ENCODE data around the gene FEZF2.
A peak's percentile ranks its signal among the peaks of the same experiment; 100 is the strongest.

Gene FEZF2

DNA sequence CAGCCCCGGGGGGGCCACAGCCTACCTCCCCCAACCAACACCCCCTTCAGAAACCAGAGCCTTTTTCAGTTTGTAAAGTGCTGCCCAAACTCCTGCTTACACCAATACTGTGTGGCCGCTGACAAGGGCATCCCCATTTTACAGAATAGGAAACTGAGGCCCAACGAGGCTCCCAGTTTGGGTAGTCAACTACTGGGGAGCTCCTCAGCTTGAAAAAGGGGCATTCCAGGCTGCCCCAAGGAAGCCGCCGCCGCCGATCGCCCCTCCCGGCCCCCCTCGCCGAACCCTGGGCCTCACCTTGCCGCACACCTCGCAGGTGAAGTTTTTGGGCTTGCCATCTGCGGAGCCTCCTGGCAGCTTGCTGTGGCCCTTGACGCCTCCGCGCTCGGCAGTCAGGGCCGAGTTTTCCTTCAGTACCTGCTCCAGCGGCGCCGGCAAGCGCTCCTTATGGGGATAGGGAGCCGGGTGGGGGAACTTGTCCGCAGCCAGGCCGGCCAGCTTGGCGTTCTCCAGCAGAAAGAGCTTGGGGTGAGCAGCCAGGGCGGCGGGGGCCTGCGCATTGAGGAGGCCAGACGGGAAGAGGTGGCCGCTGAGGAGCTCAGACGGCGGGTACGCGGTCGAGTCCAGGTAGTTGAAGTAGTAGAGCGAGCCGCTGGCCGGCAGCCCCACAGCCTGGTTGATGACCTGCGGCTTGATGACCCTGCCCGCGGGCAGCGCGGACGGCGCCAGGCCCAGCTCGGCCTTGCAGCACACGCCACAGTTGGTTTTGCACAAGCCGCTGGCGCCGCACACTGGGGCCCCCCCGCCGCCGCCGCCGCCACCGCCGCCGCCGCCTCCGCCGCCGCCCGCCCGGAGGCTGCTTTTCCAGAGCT lies 1.4 kb downstream of the FEZF2 start:
- DNase-seq, result no peak

GRCh38 chr3:62370858-62371719 lies 2.3 kb downstream of the FEZF2 start:
- no peak for DNase-seq

DNA sequence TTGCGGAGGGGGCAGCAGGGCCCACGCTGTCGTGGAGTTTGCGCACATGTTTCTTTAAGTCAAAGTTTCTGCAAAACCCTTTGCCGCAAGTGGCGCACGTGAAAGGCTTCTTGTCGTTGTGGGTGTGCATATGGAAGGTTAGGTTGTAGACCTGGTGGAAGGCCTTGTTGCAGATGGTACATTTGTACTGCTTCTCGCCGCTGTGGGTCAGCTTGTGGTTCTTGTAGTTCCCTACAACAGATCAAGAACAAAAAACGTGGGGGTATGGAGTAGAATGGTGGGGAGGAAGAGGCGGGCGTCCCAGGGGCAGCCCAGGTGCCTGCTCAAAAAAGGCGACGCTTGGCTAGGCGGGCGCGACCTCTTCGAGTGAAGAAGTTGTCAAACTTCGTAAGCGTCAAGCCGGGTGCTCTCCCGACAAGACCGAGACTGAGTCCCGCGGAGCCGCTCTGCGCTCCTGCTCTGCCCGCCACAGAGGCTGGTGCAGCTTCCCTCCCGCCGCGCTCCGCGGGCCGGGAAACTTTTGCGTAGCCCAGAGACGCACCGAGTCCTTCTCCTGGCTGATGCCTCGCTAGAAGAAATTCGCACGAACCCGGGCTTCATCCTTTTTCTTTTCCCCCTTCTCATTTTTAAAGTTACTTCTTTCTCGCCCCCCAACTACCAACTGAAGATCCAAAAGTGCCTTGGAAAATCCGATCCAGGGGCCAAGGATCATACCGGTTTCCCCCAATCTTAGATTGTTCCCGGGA lies 3.1 kb downstream of the FEZF2 start:
- no peak for DNase-seq

DNA sequence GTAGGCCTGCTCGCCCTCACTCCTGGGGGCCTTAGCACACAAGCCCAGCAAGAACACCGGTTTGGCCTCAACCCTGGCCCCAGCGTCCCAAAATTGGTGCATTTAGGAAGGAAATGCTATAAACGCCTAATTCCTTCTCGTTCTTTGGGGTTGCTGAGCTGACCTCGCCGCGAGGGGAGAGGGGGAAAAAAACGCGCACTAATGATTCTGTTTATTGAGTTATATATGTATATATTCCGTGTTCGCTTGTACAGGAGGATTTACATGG lies 3.9 kb downstream of the FEZF2 start:
- DNase-seq, result no peak

DNA sequence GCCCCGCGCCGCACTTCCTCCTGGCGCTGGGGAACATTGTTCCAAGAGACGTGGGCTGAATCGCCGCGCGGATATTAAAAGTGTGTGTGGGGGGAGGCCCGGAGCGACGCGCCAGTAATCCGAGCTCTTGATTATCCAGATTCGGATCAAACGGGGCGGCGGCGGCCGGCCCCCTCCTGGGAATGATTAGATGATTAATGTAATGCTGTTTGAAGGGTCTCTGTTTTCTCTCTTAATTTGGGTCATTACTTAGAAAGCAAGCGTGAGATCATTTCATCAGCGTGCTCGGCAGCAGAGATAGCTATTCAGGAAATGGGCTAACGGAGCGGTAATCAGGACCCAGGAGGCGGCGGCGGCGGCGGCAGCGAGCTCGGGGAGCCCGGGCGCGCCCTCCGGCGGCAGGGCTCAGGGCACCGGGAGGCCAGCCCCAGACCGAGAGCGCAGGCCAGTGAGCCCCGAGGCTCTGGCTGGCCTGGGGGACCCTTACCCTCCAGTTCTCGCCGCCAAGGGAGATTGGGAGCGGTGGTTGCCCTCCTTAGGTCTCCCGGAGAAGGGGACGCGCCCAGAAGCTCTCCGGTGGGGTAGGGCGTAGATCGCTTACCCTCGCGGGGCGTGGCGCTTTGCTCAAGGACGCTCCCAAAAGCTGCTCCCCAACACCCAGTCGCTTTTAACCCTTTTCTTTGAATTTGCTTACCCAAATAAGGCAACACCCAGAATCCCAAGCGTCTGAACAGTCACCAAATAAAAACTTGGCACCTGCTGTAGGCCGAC lies 4.5 kb downstream of the FEZF2 start:
- DNase-seq, result no peak

- no peak for DNase-seq
These were observed 5.1 kb downstream of the FEZF2 start for GRCh38 chr3:62368290-62368704.

GRCh38 chr3:62367763-62368195 lies 5.6 kb downstream of the FEZF2 start:
- DNase-seq, result no peak

DNA sequence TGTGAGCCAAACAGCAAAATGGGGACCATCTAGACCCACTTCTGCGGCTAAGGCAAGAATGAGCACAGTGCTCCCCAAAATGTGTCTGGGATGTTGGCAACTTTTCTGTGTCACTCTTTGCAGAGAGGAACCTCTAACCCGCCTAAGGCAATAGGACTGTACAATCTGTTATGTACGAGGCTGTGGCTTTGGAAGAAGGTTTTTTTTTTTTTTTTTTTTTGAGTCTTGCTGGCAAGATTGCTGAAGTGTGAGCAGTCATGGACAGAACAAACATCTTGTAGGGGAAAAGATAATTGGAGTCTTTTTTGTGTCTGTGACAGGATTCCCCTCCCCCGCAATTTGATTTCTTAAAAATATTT lies 7.2 kb downstream of the FEZF2 start:
- DNase-seq, result peak in 1 of 2 experiments; percentile 5

DNA sequence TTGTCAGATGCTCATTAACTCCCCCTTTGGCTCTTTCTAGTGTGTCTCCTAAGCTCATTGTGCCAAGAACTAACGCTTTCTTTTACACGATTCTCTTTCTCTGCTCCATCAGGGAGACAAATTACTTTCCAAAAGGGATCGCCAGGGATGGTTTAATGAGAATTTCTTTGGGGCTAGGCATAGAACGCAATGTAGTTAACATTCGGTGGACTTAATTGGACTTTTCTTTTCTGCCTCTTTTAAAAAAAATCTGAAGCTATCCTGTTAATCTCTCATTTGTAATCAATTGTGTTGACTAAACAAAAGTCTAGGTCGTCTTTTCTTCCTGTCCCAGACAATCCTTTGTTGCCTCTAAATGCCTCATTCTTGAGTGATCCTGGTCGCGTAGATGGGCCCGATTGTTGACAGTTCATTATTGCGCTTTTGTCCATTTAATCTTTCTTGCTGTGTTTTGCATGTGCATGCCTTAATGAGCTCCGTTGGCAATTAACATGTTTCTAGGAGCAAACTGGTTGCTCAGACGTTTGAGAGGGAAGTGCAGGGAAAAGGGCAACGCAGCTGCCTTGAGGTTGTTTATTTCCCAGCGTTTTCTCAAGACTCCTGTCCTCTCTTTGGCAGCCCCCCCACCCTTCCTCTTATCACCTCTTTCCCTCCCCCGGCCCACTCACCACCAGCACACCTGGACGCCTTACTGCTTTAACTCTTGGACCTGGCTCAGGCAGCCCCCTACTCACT lies 7.8 kb downstream of the FEZF2 start:
- peak in 1 of 2 experiments; percentile 71 for DNase-seq

GRCh38 chr3:62364191-62364590 lies 9.2 kb downstream of the FEZF2 start:
- DNase-seq, result no peak

DNA sequence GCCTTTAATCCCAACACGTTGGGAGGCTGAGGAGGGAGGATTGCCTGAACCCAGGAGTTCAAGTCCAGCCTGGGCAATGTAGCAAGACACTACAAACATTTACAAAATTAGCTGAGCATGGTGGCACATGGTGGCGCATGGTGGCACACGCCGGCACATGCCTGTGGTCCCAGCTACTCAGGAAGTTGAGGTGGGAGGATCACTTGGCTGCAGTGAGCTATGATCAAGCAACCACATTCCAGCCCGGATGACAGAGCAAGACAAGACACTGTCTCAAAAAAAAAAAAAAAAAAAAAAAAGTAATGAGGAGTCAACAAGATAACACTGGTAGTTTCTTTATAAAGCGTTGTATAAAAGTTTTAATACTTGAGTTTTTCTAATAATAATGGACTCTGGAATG lies 10.1 kb downstream of the FEZF2 start:
- no peak for DNase-seq

DNA sequence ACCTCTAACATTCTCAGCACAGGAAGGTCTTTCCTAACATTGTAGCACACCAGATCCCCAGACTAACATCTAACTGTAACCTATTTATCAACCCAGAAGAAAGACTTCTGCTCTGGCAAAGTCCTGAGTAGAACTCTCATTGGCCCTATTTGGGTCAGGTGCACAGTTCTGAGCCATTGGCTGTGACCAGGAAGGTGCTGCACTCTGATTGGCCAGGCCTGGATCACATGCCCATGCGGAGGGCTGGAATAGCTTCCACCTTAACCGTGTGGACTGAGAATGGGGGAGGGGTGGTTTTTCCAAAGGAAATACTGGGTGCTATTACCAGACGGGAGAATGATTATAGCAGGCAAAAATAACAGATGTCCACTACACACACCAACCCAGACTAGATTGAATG lies 11.5 kb downstream of the FEZF2 start:
- DNase-seq, result no peak

DNA sequence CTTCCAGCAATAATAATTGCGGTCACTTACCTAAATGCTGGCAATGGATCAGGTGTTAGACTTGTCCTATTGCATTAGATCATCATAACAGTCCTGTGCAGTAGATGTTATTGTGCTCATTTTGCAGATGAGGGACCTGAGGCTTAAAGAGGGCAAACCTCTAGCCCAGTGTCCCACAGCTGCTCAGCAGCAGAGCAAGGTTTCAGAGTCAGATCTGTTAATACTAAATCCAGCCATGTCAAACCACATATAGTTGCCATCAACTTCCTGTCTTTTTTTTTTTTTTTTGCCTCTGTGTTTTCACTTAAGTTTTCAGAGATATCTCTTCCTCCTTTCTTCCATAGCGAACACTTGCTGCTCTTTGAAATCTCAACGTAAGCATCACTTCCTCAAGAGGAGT lies 12.1 kb downstream of the FEZF2 start:
- no peak for DNase-seq

DNA sequence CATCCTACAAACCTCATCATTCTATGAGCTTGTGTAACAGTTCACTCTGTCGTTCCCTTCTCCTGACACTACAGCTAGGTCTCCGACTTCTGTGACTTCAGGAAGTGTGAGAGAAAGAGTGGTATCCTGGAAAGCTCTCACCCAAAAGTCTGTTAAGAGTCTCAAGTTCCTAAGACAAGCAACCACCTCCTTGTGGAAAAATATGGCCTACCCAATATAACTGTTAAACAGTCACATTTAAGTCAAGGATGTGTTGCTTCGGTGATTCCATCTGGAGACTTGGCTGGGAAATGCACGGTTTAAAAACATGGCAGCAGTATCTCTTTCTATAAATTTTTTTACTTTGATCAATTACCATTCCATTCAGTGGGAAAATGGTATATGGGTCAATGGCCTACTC lies 13.8 kb downstream of the FEZF2 start:
- peak in 1 of 2 experiments; percentile 1 for DNase-seq

DNA sequence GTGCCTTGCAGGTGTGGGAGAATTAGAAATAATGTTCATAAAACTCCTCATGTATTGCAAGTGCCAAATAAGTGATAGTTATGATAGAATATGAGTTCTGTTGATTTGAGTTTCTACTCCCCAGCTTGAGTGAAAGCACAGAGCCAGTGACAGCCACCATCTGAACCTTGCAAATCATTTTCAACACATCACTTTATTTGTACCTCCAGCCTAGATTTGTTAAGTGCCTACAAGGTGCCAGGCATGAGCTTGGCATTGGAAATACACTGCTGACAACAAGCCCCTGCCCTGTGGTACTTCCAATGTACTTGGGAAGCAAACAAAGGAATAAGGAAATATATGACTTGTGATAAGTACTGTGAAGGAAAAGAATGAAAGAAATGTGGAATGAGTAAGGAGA lies 17.0 kb downstream of the FEZF2 start:
- no peak for DNase-seq

DNA sequence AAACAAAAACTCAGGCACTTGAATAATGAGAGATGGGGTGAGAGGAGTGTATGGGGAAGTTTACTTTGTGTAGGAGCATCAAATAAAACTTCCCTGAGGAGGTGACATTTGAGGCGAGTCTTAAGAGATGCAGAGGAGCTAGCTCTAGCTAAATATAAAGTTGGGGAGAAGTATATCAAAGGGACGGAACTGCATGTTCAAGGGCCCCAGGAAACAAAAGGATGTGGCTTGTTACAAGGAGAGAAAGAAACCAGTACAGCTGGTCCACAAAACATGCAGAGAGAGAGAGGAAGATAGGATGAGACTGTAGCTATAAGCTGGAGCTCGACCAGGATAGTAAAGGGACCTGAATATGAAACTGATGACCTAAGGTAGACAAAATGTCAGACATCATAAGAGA lies 17.6 kb downstream of the FEZF2 start:
- DNase-seq, result no peak

- no peak for DNase-seq
These were observed 29.6 kb downstream of the FEZF2 start for GRCh38 chr3:62343755-62344154.

- peak in 1 of 2 experiments; percentile 25 for DNase-seq
These were observed 38.2 kb downstream of the FEZF2 start for GRCh38 chr3:62335196-62335595.

GRCh38 chr3:62332835-62333244 lies 40.5 kb downstream of the FEZF2 start:
- DNase-seq, result peak; percentile 29 to 50

- DNase-seq, result no peak
These were observed 41.3 kb downstream of the FEZF2 start for GRCh38 chr3:62332017-62332416.

GRCh38 chr3:62329971-62330370 lies 43.4 kb downstream of the FEZF2 start:
- DNase-seq, result no peak

- DNase-seq, result no peak
These were observed 47.5 kb downstream of the FEZF2 start for GRCh38 chr3:62325896-62326295.
